Prostate gland (tissue), 2 donors: ENCODE results near the gene ACOX1. TPM values are rescaled to one million over a fixed set of nuclear protein-coding genes. Genes with fewer than 3 reads are reported as not detected.

ENCODE experiments used
- DNase-seq: peaks from one replicate; pipeline ENCODE4 v3.0.0-alpha.2; 2019; ENCODE audit warnings: low spot score
- H3K27ac ChIP-seq, 2 donors: fragments of 200-600 bp; sonication (generic); 2 replicates each; pipeline ENCODE4 v1.5.1; 2017 to 2019
- H3K27me3 ChIP-seq: fragments of 200-600 bp; sonication (generic); replicated peaks from 2 replicates; pipeline ENCODE4 v1.5.1; 2019; ENCODE audit not compliant: insufficient read depth
- H3K36me3 ChIP-seq, 2 donors: fragments of 200-600 bp; sonication (generic); 1 replicate in 1 of 2; 2 replicates in 1 of 2; pipeline versions ENCODE4 v1.5.1 to v1.8.1; 2017 to 2019
- H3K4me1 ChIP-seq: fragments of 200-600 bp; sonication (generic); replicated peaks from 2 replicates; pipeline ENCODE4 v1.5.1; 2019
- H3K4me3 ChIP-seq, 2 donors: fragments of 200-600 bp; sonication (generic); 2 replicates each; pipeline ENCODE4 v1.5.1; 2017 to 2019
- H3K9me3 ChIP-seq: fragments of 200-600 bp; sonication (generic); 2 replicates; pipeline ENCODE4 v1.5.1; 2017
- CTCF ChIP-seq, 4 experiments: fragments of 200-600 bp in 2 of 4; fragments of 450-650 bp in 2 of 4; sonication (generic) in 2 of 4; IDR thresholded peaks; 1 replicate in 3 of 4; 2 replicates in 1 of 4; pipeline ENCODE4 v1.5.1; 2016 to 2019; ENCODE audit warnings: antibody characterized with exemption in 4 of 4, mild to moderate bottlenecking in 2 of 4, moderate library complexity in 2 of 4
- POLR2A ChIP-seq: fragments of 450-650 bp; IDR thresholded peaks from one replicate; pipeline ENCODE4 v1.6.1; 2016; ENCODE audit warnings: antibody characterized with exemption, mild to moderate bottlenecking
- POLR2AphosphoS5 ChIP-seq: sonication (generic); formaldehyde crosslinking; IDR thresholded peaks from one replicate; pipeline ENCODE4 v1.6.1; 2017; ENCODE audit warnings: antibody characterized with exemption
- WGBS: methylation state at CpG from one replicate; pipeline ENCODE4 v1.1.5; 2018; 5-methylcytosine and 5-hydroxymethylcytosine counted together
- intact Hi-C: fragments of 100-400 bp; cut with DNase I; formaldehyde crosslinking; loops from one replicate; pipeline ENCODE4 v1.14.2; 2022
- total RNA-seq, 2 donors: library from RNA; depleted of rRNA; stranded (reverse); fragments of >200 nt; gene quantifications; one replicate each; pipeline ENCODE4 v1.1.0, GENCODE V29; 2016

The ACOX1 gene
- total RNA-seq, result 10 to 100 TPM; 75.5 to 79.0 TPM

- Histone ChIP-seq H3K36me3 (no peaks in the 10 kb centered on the region), H3K9me3 (no peaks in the 10 kb centered on the region), H3K27ac (peak within 1 kb of the TSS; percentile 99), H3K27me3 (no peaks in the 10 kb centered on the region), H3K4me3 (peak within 1 kb of the TSS; percentile 78 to 87), H3K4me1 (no peaks in the 10 kb centered on the region)
- TF ChIP-seq POLR2A (peak; percentile 92), POLR2AphosphoS5 (peak; percentile 89), CTCF (IDR thresholded peaks at IDR 0.05) (peak; percentile 40 to 71 (median 50))
- intact Hi-C loops, result no loop called here
- under 1% methylated on average over 70 of the region's 72 CpGs for WGBS
- DNase-seq, result peak; percentile 97
These were observed at the start of gene ACOX1, which contains the start of gene TEN1 for GRCh38 chr17:75978938-75979704. TSS of gene ACOX1 (minus strand) at chr17:75979166. CDS start at chr17:75979073, 93 bp downstream. TSS of gene TEN1 (plus strand) at chr17:75979240. CDS start at chr17:75986193, 6,953 bp downstream.

DNA sequence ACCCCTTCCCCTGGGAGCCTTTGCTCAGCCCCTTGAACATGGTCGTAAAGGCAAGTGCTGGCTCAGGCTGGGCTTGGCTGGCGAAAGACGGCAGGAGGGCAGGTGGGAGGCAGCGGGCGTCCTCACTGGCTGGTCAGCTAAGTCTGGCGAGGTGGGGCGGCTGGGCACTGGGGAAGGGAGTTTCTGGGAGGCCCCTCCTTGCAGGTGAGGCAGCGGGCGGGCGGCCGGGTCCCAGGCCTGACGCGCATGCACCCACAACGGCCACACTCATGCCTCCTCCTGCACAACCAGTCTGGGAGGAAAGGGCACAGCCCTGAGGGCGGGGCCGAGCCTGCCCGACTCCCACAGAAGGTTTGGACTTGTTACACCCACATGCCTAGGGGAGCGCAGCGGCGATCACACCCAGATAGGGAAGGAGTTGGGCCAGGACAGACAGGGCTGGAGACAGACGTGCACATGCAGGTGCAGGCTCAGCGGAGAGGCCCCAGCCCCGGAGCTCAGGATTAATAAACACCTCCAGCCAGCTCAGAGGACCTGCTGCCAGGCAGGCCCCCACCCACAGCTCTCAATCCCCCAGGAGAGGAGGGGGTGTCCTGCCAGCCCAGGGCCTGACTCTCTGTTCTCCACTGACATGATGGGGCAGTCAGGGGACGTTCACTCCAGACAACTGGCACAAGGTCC lies 48.3 kb upstream of the ACOX1 start, which contains the start of gene EVPL:
EVPL (minus strand) TSS at position 148 of the 681 bp plus-strand sequence; CDS start at position 40, 108 bp downstream.
- DNase-seq, result peak; percentile 88
- intact Hi-C loops, result no loop called here
- H3K9me3 ChIP-seq, result no peaks in the 10 kb centered on the region
- no peaks in the 10 kb centered on the region for H3K4me1 ChIP-seq
- TF ChIP-seq CTCF (IDR thresholded peaks at IDR 0.05), result peak in 1 of 4 experiments; percentile 7
- peak; percentile 80 for TF ChIP-seq POLR2AphosphoS5
- TF ChIP-seq POLR2A, result peak; percentile 84
- 42% methylated on average over 24 of the region's 24 CpGs for WGBS
- H3K27ac ChIP-seq, result peak within 1 kb of the TSS; percentile 69 to 82
- peak within 1 kb of the TSS; percentile 26 to 37 for H3K4me3 ChIP-seq
- H3K27me3 ChIP-seq, result no peaks in the 10 kb centered on the region
- H3K36me3 ChIP-seq, result no peaks in the 10 kb centered on the region

- 76% methylated on average over 10 of the region's 15 CpGs for WGBS
- H3K9me3 ChIP-seq, result no peaks in the 10 kb centered on the region
- H3K27me3 ChIP-seq, result no peaks in the 10 kb centered on the region
- no peaks in the 10 kb centered on the region for H3K4me1 ChIP-seq
- intact Hi-C loops, result no loop called here
- no peak for TF ChIP-seq POLR2A
- TF ChIP-seq CTCF (IDR thresholded peaks at IDR 0.05), result peak in 2 of 4 experiments; percentile 37 to 41
- TF ChIP-seq POLR2AphosphoS5, result no peak
- no peaks in the 10 kb centered on the region for H3K36me3 ChIP-seq
- peak overlapping the region; percentile 26 to 37 for H3K4me3 ChIP-seq
- H3K27ac ChIP-seq, result peak overlapping the region; percentile 69 to 82
- peak; percentile 42 for DNase-seq
These were observed 47.8 kb upstream of the ACOX1 start for GRCh38 chr17:76026714-76027158.

- 88% methylated on average over 12 of the region's 12 CpGs for WGBS
- no peaks in the 10 kb centered on the region for H3K36me3 ChIP-seq
These were observed 46.3 kb upstream of the ACOX1 start for GRCh38 chr17:76025294-76025693.

More at GRCh38 chr17:76025294-76025693, 46.3 kb upstream of the ACOX1 start:
- Histone ChIP-seq H3K9me3 (no peaks in the 10 kb centered on the region), H3K27ac (no peak overlapping the region), H3K27me3 (no peaks in the 10 kb centered on the region), H3K4me3 (no peak overlapping the region), H3K4me1 (no peaks in the 10 kb centered on the region)
- TF ChIP-seq CTCF (IDR thresholded peaks at IDR 0.05), result no peak
- TF ChIP-seq POLR2A, result no peak
- TF ChIP-seq POLR2AphosphoS5, result no peak
- intact Hi-C loops, result no loop called here
- no peak for DNase-seq
